Endothelial cell of umbilical vein (primary cell): Measurements from ENCODE around the gene CHST15. TPM values are rescaled to one million over a fixed set of nuclear protein-coding genes. Genes with fewer than 3 reads are reported as not detected.

Experiments used
- BruUV-seq: library from RNA; stranded (reverse); fragments of 400-500 nt; replicated peaks from 2 replicates; lab custom pipeline; 2021; lab: Mats Ljungman, UMichigan
- CTCF ChIA-PET: fragments of 300-600, 350-600 bp; sonication (Branson Sonifier 250); formaldehyde crosslinking; loops from one replicate; lab custom pipeline; 2021; ENCODE audit warnings: antibody characterized with exemption, inconsistent platforms; lab: Charles Lee
- POLR2A ChIA-PET: fragments of 300-600, 350-600 bp; sonication (Branson Sonifier 250); formaldehyde crosslinking; loops from one replicate; lab custom pipeline; 2021; ENCODE audit warnings: antibody characterized with exemption, inconsistent platforms; lab: Charles Lee
- DNase-seq: peaks from one replicate; pipeline ENCODE4 v3.0.0-alpha.2; 2011; ENCODE audit warnings: low read depth, low spot score
- FAIRE-seq: peaks from 2 replicates; lab custom pipeline; 2011; peaks lifted over from hg19 to GRCh38; lab: Jason Lieb, UNC
- H2AFZ ChIP-seq: 2 replicates; pipeline ENCODE4 v1.6.0; 2012; ENCODE audit warnings: low read depth, low read length, control low read depth, inconsistent platforms
- H3K27ac ChIP-seq: 2 replicates; pipeline ENCODE4 v1.5.1; 2011; ENCODE audit warnings: low read depth, mild to moderate bottlenecking, control low read depth, low read length, moderate library complexity; ENCODE audit not compliant: insufficient read depth
- H3K27me3 ChIP-seq, 2 experiments: 2 replicates each; pipeline versions ENCODE4 v1.6.0 to v1.6.1; 2011; ENCODE audit warnings: low read length in 2 of 2, mixed read lengths in 1 of 2; ENCODE audit not compliant: control insufficient read depth in 2 of 2, insufficient read depth in 2 of 2
- H3K36me3 ChIP-seq, 2 experiments: 2 replicates in 1 of 2; 3 replicates in 1 of 2; pipeline ENCODE4 v1.5.1; 2011; ENCODE audit warnings: low read length in 2 of 2, mild to moderate bottlenecking in 1 of 2, moderate library complexity in 1 of 2; ENCODE audit not compliant: control insufficient read depth in 2 of 2, insufficient read depth in 2 of 2; ENCODE audit errors: extremely low read depth in 1 of 2
- H3K4me1 ChIP-seq: 3 replicates; pipeline ENCODE4 v1.5.1; 2011; ENCODE audit warnings: mild to moderate bottlenecking, low read length; ENCODE audit not compliant: control insufficient read depth, insufficient read depth; ENCODE audit errors: extremely low read depth
- H3K4me2 ChIP-seq: 2 replicates; pipeline ENCODE4 v1.6.1; 2011; ENCODE audit warnings: low read length, control low read depth, mixed read lengths; ENCODE audit not compliant: insufficient read depth
- H3K4me3 ChIP-seq, 3 experiments: fragments of 200-600 bp in 1 of 3; sonication (generic), shearing (Covaris generic) in 1 of 3; replicated peaks in 1 of 3; 2 replicates each; pipeline ENCODE4 v1.5.1; 2011 to 2016; ENCODE audit warnings: control low read depth in 3 of 3, low read length in 3 of 3, mild to moderate bottlenecking in 2 of 3, inconsistent platforms in 1 of 3, low read depth in 1 of 3, moderate library complexity in 1 of 3; ENCODE audit not compliant: insufficient read depth in 1 of 3
- H3K79me2 ChIP-seq: 2 replicates; pipeline ENCODE4 v1.6.0; 2012; ENCODE audit warnings: low read length, inconsistent platforms; ENCODE audit not compliant: control insufficient read depth, insufficient read depth
- H3K9ac ChIP-seq: replicated peaks from 2 replicates; pipeline ENCODE3; 2011; ENCODE audit warnings: low read length, control low read depth; ENCODE audit not compliant: insufficient read depth; ENCODE audit errors: extremely low read depth
- H3K9me1 ChIP-seq: replicated peaks from 3 replicates; pipeline ENCODE4 v1.6.0; 2011; ENCODE audit warnings: mild to moderate bottlenecking, low read length; ENCODE audit not compliant: control insufficient read depth, insufficient read depth; ENCODE audit errors: extremely low read depth
- H3K9me3 ChIP-seq: replicated peaks from 2 replicates; pipeline ENCODE4 v1.5.1; 2012; ENCODE audit warnings: low read length, inconsistent platforms; ENCODE audit not compliant: control insufficient read depth, insufficient read depth
- H4K20me1 ChIP-seq: replicated peaks from 2 replicates; pipeline ENCODE3; 2011; ENCODE audit warnings: mild to moderate bottlenecking, low read length; ENCODE audit not compliant: control insufficient read depth, insufficient read depth; ENCODE audit errors: extremely low read depth
- EZH2 ChIP-seq: IDR thresholded peaks from 2 replicates; pipeline ENCODE4 v1.6.1; 2012; ENCODE audit warnings: borderline replicate concordance, low read depth, mild to moderate bottlenecking, moderate library complexity, low read length, inconsistent platforms; ENCODE audit not compliant: severe bottlenecking
- FOS ChIP-seq: IDR thresholded peaks from 2 replicates; pipeline ENCODE4 v1.6.1; 2011; ENCODE audit warnings: mild to moderate bottlenecking, low read length, moderate library complexity, borderline replicate concordance; ENCODE audit not compliant: insufficient read depth
- GATA2 ChIP-seq: IDR thresholded peaks from 2 replicates; pipeline ENCODE4 v1.7.0; 2011; ENCODE audit warnings: low read depth, mild to moderate bottlenecking, moderate library complexity, mixed read lengths, low read length; ENCODE audit not compliant: insufficient read length, insufficient read depth
- JUN ChIP-seq: IDR thresholded peaks from 2 replicates; pipeline ENCODE4 v1.6.1; 2011; ENCODE audit warnings: borderline replicate concordance, low read depth; ENCODE audit not compliant: insufficient read length, insufficient read depth
- MYC ChIP-seq: IDR thresholded peaks from one replicate; pipeline ENCODE4 v1.6.1; 2011; ENCODE audit warnings: mild to moderate bottlenecking, low read depth, low read length
- POLR2A ChIP-seq: IDR thresholded peaks from 2 replicates; pipeline ENCODE4 v1.6.1; 2012; ENCODE audit warnings: low read depth, mild to moderate bottlenecking, control low read depth, low read length
- POLR2AphosphoS5 ChIP-seq: IDR thresholded peaks from 2 replicates; pipeline ENCODE4 v1.6.1; 2012; ENCODE audit warnings: low read depth, mild to moderate bottlenecking, control low read depth, low read length, moderate library complexity; ENCODE audit not compliant: insufficient read depth
- dilution Hi-C: fragments of 300-500 bp; cut with MboI; formaldehyde crosslinking; loops from one replicate; pipeline ENCODE4 v1.15.0; 2019; ENCODE audit warnings: low sequenced_read_pairs; ENCODE audit not compliant: extremely low pct_ligation_motif_present
- intact Hi-C: fragments of 100-400 bp; cut with micrococcal nuclease; formaldehyde crosslinking; loops from one replicate; pipeline ENCODE4 v1.10.0; 2022
- polyA plus RNA-seq, 4 experiments: library from polyadenylated mRNA; depleted of rRNA in 3 of 4; stranded (reverse) in 3 of 4; unstranded in 1 of 4; fragments of >200 nt; gene quantifications; 2 replicates each; pipeline versions ENCODE4 v1.2.1 to v1.2.3, GENCODE V29; 2011 to 2012; ENCODE audit warnings: missing spikeins in 1 of 4
- total RNA-seq: library from RNA; stranded (reverse); gene quantifications from 2 replicates; pipeline ENCODE4 v1.2.3, GENCODE V29; 2021
- TF ChIP-seq, protein P1 (sequence below): IDR thresholded peaks from 2 replicates; pipeline ENCODE4 v1.6.1; 2011; ENCODE audit not compliant: insufficient read depth, insufficient read length
- TF ChIP-seq, protein P2 (sequence below), 2 donors: IDR thresholded peaks; 1 replicate in 1 of 2; 2 replicates in 1 of 2; pipeline ENCODE4 v1.5.1; 2011; ENCODE audit warnings: low read length in 2 of 2, mild to moderate bottlenecking in 2 of 2, moderate library complexity in 2 of 2, control low read depth in 1 of 2, inconsistent platforms in 1 of 2, low read depth in 1 of 2; ENCODE audit not compliant: insufficient read depth in 1 of 2; ENCODE audit errors: extremely low read depth in 1 of 2

The CHST15 gene
- total and polyA plus RNA-seq, 2 donors (not counting 3 experiments of a cell fraction or from before 2014, with no cell fraction given): 23.1 to 29.2 TPM

DNA sequence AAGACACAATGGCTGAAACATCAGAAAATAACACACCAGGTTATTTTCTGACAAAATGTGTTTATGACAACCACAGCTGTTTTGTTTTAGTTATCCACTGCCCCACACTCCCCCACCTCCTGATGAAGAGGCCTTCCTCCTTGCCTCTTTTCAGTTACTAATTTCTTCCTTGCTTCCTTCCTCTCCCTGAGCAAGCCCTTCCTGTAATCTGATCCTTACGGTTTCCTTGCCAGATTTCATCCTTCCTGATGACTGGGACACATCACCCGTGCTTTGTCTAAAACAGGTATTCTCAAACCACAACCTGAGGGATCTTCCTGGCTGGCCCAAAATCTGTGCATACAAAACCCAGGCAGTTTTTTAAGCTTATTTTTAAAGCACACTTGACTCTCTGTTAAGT lies 39.4 kb downstream of the CHST15 start:
- Histone ChIP-seq H4K20me1 (no peaks in the 10 kb centered on the region), H3K79me2 (no peaks in the 10 kb centered on the region), H3K9me1 (no peaks in the 10 kb centered on the region), H3K9ac (no peak overlapping the region), H3K9me3 (no peaks in the 10 kb centered on the region), H2AFZ (no peak overlapping the region), H3K27me3 (no peaks in the 10 kb centered on the region), H3K4me2 (peak overlapping the region; percentile 16), H3K4me3 (no peak overlapping the region), H3K4me1 (peaks cover 11% of the 10 kb centered on the region), H3K36me3 (no peaks in the 10 kb centered on the region), H3K27ac (no peak overlapping the region)
- BruUV-seq: no TSS peak
- ChIA-PET CTCF (interaction anchor here (0.7 to 1.9 kb wide), 6 partner anchors 21 to 350 kb away, joined by 3 to 6 read pairs (median 4); partner anchors contain the start of gene CHST15), POLR2A (no interaction called here)
- DNase-seq: peak; percentile 55
- intact Hi-C loops (no loop called here), dilution Hi-C loops (no loop called here)
- TF ChIP-seq FOS (peak; percentile 29), POLR2A (no peak)
- peak; percentile 72 for FAIRE-seq

DNA sequence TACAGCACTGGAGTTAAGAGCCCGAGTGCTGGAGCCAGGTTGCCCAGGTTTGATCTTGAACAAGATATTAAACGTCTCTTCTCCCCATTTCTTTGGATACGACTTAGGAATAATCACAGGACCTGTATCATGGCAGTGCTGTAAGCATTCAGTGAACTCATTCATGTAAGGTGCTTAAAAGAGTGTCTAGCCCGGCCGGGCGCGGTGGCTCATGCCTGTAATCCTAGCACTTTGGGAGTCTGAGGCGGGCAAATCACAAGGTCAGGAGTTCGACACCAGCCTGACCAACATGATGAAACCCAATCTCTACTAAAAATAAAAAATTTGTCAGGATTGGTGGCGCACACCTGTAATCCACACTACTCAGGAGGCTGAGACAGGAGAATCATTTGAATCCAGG lies 40.8 kb downstream of the CHST15 start:
- POLR2A ChIA-PET: no interaction called here
- Histone ChIP-seq H3K36me3 (no peaks in the 10 kb centered on the region), H3K4me2 (no peak overlapping the region), H3K9me3 (no peaks in the 10 kb centered on the region), H2AFZ (no peak overlapping the region), H4K20me1 (no peaks in the 10 kb centered on the region), H3K4me1 (peaks cover 11% of the 10 kb centered on the region), H3K27me3 (no peaks in the 10 kb centered on the region), H3K4me3 (no peak overlapping the region), H3K79me2 (no peaks in the 10 kb centered on the region), H3K9me1 (no peaks in the 10 kb centered on the region), H3K27ac (no peak overlapping the region), H3K9ac (no peak overlapping the region)
- intact Hi-C loops: no loop called here
- dilution Hi-C loops: no loop called here
- no TSS peak for BruUV-seq
- DNase-seq: no peak
- CTCF ChIA-PET: no interaction called here
- FAIRE-seq: no peak
- TF ChIP-seq JUN (no peak), GATA2 (no peak), MYC (no peak), POLR2A (no peak), FOS (no peak), EZH2 (no peak), POLR2AphosphoS5 (no peak)
- TF ChIP-seq, protein P1, sequence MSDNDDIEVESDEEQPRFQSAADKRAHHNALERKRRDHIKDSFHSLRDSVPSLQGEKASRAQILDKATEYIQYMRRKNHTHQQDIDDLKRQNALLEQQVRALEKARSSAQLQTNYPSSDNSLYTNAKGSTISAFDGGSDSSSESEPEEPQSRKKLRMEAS: no peak
- TF ChIP-seq, protein P2, sequence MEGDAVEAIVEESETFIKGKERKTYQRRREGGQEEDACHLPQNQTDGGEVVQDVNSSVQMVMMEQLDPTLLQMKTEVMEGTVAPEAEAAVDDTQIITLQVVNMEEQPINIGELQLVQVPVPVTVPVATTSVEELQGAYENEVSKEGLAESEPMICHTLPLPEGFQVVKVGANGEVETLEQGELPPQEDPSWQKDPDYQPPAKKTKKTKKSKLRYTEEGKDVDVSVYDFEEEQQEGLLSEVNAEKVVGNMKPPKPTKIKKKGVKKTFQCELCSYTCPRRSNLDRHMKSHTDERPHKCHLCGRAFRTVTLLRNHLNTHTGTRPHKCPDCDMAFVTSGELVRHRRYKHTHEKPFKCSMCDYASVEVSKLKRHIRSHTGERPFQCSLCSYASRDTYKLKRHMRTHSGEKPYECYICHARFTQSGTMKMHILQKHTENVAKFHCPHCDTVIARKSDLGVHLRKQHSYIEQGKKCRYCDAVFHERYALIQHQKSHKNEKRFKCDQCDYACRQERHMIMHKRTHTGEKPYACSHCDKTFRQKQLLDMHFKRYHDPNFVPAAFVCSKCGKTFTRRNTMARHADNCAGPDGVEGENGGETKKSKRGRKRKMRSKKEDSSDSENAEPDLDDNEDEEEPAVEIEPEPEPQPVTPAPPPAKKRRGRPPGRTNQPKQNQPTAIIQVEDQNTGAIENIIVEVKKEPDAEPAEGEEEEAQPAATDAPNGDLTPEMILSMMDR (IDR thresholded peaks at IDR 0.05; ENCODE audit: extremely low read depth in 1 of 2, insufficient read depth in 1 of 2, low read depth in 1 of 2, low read length in 2 of 2): no peak
